K562 (cell line): ENCODE measurements around the gene SLC29A3. TPM values are rescaled to one million over a fixed set of nuclear protein-coding genes. Genes with fewer than 3 reads are reported as not detected.
A peak's percentile ranks its signal among the peaks of the same experiment; 100 is the strongest.

Source experiments
- E2F5 ChIP-seq: sonication (generic); formaldehyde crosslinking; IDR thresholded peaks from 2 replicates; pipeline ENCODE4 v1.8.0; 2022; ENCODE audit warnings: mild to moderate bottlenecking, missing genetic modification reagents
- EWSR1 ChIP-seq: fragments of 450-650 bp; IDR thresholded peaks from 2 replicates; pipeline ENCODE4 v1.6.1; 2018; ENCODE audit warnings: borderline replicate concordance, mild to moderate bottlenecking, low read depth, moderate library complexity; ENCODE audit not compliant: partially characterized antibody
- GTF3C2 ChIP-seq: IDR thresholded peaks from 3 replicates; pipeline ENCODE4 v1.6.1; 2011; ENCODE audit warnings: borderline replicate concordance, mild to moderate bottlenecking, moderate library complexity; ENCODE audit not compliant: insufficient read length; ENCODE audit errors: extremely low read depth
- HNRNPL ChIP-seq: fragments of 200-400 bp; formaldehyde crosslinking; IDR thresholded peaks from 2 replicates; pipeline ENCODE4 v1.6.1; 2017; ENCODE audit warnings: low read depth, mild to moderate bottlenecking, low read length
- MAZ ChIP-seq, 2 experiments: fragments of 450-650 bp in 1 of 2; sonication (generic) in 1 of 2; formaldehyde crosslinking; IDR thresholded peaks in 1 of 2; conservative IDR thresholded peaks in 1 of 2; 2 replicates each; pipeline versions ENCODE4 v1.4.0 to v1.5.0; 2020; ENCODE audit warnings: mild to moderate bottlenecking in 1 of 2, missing genetic modification reagents in 1 of 2
- MED1 ChIP-seq: sonication (generic); formaldehyde crosslinking; IDR thresholded peaks from 2 replicates; pipeline ENCODE4 v1.8.1; 2023; ENCODE audit warnings: missing genetic modification reagents, borderline replicate concordance
- MLX ChIP-seq, 2 experiments: fragments of 450-650 bp in 1 of 2; sonication (generic) in 1 of 2; formaldehyde crosslinking; conservative IDR thresholded peaks; 2 replicates each; pipeline versions ENCODE4 v1.4.0 to v1.8.1; 2020 to 2022; ENCODE audit warnings: mild to moderate bottlenecking in 1 of 2, missing genetic modification reagents in 1 of 2
- MNT ChIP-seq, 2 experiments: fragments of 450-650 bp; conservative IDR thresholded peaks; 2 replicates each; pipeline ENCODE4 v1.6.1; 2017; ENCODE audit warnings: mild to moderate bottlenecking in 2 of 2, moderate library complexity in 2 of 2
- NR1H2 ChIP-seq: sonication (generic); formaldehyde crosslinking; IDR thresholded peaks from 2 replicates; pipeline ENCODE4 v1.4.0; 2020; ENCODE audit warnings: mild to moderate bottlenecking, missing genetic modification reagents
- POLR3A ChIP-seq: IDR thresholded peaks from 2 replicates; pipeline ENCODE4 v1.6.1; 2011; ENCODE audit warnings: borderline replicate concordance, mild to moderate bottlenecking, moderate library complexity; ENCODE audit not compliant: insufficient read length, insufficient read depth; ENCODE audit errors: extremely low read depth
- RFX5 ChIP-seq: IDR thresholded peaks from 2 replicates; pipeline ENCODE4 v1.6.1; 2011; ENCODE audit warnings: low read depth, mild to moderate bottlenecking, improper control_type of control experiment, low read length
- TCF15 ChIP-seq: fragments of 250-450 bp; sonication (Bioruptor Pico); IDR thresholded peaks from 2 replicates; pipeline ENCODE4 v1.8.0; 2022; ENCODE audit warnings: moderate library complexity, mild to moderate bottlenecking, inconsistent platforms
- TRIM24 ChIP-seq, 2 experiments: fragments of 450-650 bp; IDR thresholded peaks; 2 replicates each; pipeline ENCODE4 v1.6.1; 2016
- USF2 ChIP-seq: sonication (generic); formaldehyde crosslinking; IDR thresholded peaks from 2 replicates; pipeline ENCODE4 v1.5.0; 2020; ENCODE audit warnings: missing genetic modification reagents
- XRCC4 ChIP-seq: IDR thresholded peaks from one replicate; pipeline ENCODE4 v1.6.1; 2011; ENCODE audit not compliant: insufficient read depth, insufficient read length; ENCODE audit errors: extremely low read depth
- ZNF707 ChIP-seq: fragments of 250-450 bp; sonication (Bioruptor Pico); conservative IDR thresholded peaks from 2 replicates; pipeline ENCODE4 v1.8.0; 2022; ENCODE audit warnings: inconsistent platforms, mild to moderate bottlenecking, moderate library complexity
- ZNF830 ChIP-seq: fragments of 250-450 bp; sonication (Bioruptor Pico); IDR thresholded peaks from 2 replicates; pipeline ENCODE4 v1.5.0; 2021; ENCODE audit warnings: mild to moderate bottlenecking
- polyA plus RNA-seq, 8 experiments: library from polyadenylated mRNA; depleted of rRNA in 4 of 8; stranded (reverse) in 5 of 8; unstranded in 3 of 8; fragments of >200 nt; fragmentation: Nextera tagmentation in 2 of 8; fragmentation: Illumina TruSeq in 1 of 8; extraction: Ambion mirVana in 2 of 8; extraction: Trizol in 1 of 8; gene quantifications; 2 replicates each; pipeline versions ENCODE4 v1.2.1 to v1.2.3, GENCODE V29; 2011 to 2014; ENCODE audit warnings: inconsistent platforms in 1 of 8, missing spikeins in 1 of 8
- total RNA-seq, 7 experiments: library from RNA; depleted of rRNA in 6 of 7; stranded (reverse); fragments of >200 nt in 6 of 7; fragmentation: Illumina TruSeq in 2 of 7; extraction: Trizol in 2 of 7; gene quantifications; 2 replicates each; pipeline versions ENCODE4 v1.2.1 to v1.2.3, GENCODE V29; 2011 to 2021; ENCODE audit warnings: low replicate concordance in 1 of 7

SLC29A3 gene
- total and polyA plus RNA-seq, 9 of the 15 experiments (the other 6 are each of a cell fraction or from before 2014, with no cell fraction given), result 2.1 to 10.7 (median 4.6) TPM

- TF ChIP-seq TCF15 (CRISPR knock-in tag), result no peak
- TF ChIP-seq MLX (CRISPR knock-in tag; conservative IDR thresholded peaks at IDR 0.05), result no peak
- TF ChIP-seq HNRNPL, result peak; percentile 47; the same call in 1 of the 2 replicates
- TF ChIP-seq EWSR1, result no peak
- no peak for TF ChIP-seq RFX5
- TF ChIP-seq NR1H2 (CRISPR knock-in tag), result no peak
- no peak for TF ChIP-seq XRCC4
- TF ChIP-seq ZNF707 (CRISPR knock-in tag), result no peak
- peak; percentile 73 to 80 for TF ChIP-seq MAZ (CRISPR knock-in tag; conservative IDR thresholded peaks at IDR 0.05 in 1 of 2, IDR thresholded peaks at IDR 0.05 in 1 of 2)
- TF ChIP-seq USF2 (CRISPR knock-in tag), result no peak
- no peak for TF ChIP-seq GTF3C2
- TF ChIP-seq MED1 (CRISPR knock-in tag), result no peak
- TF ChIP-seq TRIM24 (IDR thresholded peaks at IDR 0.05), result 0 out of 4 replicates have a peak, but pooled peaks of 1 of the 2 experiments have one; percentile 4
- no peak for TF ChIP-seq POLR3A
- TF ChIP-seq MNT (conservative IDR thresholded peaks at IDR 0.05), result peak; percentile 67 to 82
- no peak for TF ChIP-seq ZNF830 (CRISPR knock-in tag)
- no peak for TF ChIP-seq E2F5 (CRISPR knock-in tag)
These were observed at the start of gene SLC29A3 (continued) for GRCh38 chr10:71319042-71319799.
